Activated T-cell treated with anti-CD3 and anti-CD28 coated beads for 48 hours (primary cell): ENCODE data around the gene RIMS3.
"Not testable (repeated sequence)": the region's sequence is repeated elsewhere in the genome, so short reads cannot be mapped to it uniquely, and the experiment has no call there.

Experiments
- DNase-seq: peaks from one replicate; pipeline ENCODE4 v3.0.0-alpha.2; 2020; ENCODE audit warnings: low read depth

Gene RIMS3

DNA sequence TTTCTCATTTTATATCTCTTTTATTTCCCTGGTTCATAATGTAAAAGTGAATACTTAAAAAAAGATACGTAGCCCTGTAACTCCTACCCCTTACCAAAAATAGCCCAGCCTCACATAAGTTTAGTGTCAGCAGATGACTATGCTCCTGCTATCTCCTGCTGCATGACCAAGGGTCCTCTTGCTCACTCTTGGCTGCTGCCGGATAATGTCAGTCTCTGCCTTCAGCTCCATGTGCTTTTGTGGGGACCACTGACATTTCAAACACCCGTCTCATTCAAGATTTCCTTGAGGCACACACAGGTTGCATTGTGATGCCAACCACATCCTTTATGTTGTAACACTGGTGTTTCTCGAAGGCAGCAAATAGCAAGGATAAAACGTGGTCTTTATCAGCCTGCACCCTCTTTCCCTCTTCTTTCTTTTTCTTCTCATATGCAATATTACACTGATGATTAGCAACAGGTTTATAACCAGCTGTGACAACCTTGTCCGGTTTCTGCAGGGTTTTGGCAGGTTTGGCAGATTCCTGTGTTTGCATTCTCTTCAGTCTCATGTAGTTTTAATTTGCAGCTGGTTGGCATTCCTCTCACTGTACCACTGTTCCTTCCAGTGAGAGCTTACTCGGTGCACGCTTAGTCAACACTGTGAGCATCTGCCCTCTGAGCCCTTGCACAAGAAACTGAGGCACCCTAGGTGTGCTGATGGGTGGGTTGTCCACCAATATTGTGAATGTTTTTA, 71.9 kb downstream of the RIMS3 start:
- DNase-seq: no peak

DNA sequence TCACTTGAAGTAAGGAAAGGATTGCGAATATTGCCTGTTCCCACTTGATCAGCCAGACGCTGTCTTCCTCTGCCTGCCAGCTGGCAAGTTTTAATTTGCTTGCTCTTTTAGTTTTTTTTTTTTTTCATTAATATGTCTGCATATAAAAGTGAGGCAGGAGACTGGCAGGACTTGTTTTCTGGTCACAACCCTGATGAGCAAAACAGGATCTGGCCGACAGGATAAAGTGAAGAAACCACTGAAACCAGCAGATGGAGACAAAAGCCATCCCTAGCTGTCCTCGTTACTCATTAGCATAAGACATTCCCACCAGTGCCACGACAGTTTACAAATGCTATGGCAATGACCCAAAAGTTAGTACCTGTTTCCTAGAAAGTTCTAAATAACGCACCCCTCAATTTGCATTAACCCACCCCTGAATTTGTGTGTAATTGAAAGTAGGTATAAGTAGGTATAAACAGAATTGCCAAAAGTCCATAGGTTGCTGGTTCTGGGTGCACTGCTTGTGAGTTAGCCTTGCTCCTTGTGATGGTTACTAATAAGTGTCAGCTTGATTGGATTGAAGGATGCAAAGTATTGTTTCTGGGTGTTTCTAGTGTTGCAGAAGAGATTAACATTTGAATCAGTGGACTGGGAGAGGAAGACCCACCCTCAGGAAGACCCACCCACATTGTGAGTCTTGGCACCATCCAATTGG, 73.2 kb downstream of the RIMS3 start:
- no peak for DNase-seq

DNA sequence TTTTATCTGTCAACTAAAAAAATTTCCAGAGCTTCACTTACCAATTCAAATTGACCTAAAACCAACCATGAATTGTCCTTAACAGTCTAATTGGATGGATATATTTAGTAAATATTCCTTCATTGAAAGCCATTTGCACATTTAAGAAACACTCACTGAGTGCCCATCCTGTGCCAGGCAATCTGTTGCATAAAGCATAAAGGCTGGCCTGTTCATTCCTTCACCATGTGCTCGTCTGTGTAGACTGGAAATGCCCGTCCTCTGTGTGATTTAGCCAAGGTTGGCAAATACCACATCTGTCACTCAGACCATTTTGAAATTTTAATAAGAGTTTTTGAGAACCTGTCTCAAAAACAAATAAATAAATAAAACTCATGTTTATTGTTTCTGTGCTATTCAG, 76.9 kb downstream of the RIMS3 start:
- no peak for DNase-seq

DNA sequence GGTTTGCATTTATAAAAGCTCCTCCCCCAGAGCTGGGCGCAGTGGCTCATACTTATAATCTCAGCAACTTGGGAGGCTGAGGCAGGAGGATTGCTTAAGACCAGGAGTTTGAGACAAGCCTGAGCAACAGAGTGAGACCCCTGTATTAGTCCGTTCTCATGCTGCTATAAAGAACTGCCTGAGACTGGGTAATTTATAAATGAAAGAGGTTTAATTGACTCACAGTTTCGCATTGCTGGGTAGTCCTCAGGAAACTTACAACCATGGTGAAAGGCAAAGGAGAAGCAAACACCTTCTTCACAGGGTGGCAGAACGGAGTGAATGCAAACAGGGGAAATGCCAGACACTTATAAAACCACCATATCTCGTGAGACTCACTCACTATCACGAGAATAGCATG, 81.5 kb downstream of the RIMS3 start:
- peak; percentile 4 for DNase-seq

DNA sequence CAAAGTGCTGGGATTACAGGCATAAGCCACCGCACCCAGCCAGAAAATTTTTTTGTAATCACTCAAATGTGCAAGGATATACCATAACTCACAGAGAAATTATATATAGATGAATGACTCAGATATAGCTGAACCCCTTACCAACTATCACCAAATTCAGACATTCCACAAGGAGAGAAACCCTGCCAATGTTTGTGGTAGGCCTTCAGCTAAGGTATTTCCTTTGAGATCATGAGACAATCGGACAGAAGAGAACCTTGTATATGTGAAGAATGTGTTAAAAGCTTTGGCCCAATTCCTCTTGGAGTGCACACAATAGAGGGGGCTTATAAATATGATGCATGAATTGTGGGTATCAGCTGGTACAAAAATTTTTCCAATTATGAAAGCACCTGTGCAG, 83.4 kb downstream of the RIMS3 start:
- no peak for DNase-seq

DNA sequence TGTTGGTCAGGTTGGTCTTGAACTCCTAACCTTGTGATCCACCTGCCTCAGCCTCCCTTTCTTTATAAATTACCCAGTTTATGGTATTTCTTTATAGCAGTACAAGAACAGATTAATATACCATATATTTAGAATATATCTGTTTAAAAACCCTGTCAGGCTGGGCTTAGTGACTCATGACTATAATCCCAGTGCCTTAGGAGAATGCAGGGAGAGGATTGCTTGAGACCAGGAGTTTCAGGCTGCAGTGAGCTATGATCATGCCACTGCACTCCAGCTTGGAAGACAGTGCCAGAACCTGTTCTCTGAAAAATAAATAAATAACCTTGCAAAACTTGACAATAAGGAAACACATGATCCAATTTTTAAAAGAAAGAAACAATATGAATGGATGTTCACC, 90.1 kb downstream of the RIMS3 start:
- DNase-seq: no peak

DNA sequence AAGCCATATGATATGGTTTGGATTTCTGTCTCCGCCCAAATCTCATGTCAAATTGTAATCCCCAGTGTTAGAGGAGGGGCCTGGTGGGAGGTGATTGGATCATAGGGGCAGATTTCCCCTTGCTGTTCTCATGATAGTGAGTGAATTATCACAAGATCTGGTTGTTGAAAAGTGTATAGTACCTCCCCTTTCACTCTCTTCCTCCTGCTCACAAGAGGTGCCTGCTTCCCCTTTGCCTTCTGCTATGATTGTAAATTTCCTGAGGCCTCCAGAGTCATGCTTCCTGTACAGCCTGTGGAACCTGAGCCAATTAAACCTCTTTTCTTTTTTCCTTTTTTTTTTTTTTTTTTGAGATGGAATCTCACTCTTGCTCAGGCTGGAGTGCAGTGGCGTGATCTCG, 90.7 kb downstream of the RIMS3 start:
- not testable (repeated sequence) for DNase-seq
